ENCODE results near the gene GDPD2.
"Not testable (repeated sequence)": the region's sequence is repeated elsewhere in the genome, so short reads cannot be mapped to it uniquely, and the experiment has no call there.

The GDPD2 gene, protein sequence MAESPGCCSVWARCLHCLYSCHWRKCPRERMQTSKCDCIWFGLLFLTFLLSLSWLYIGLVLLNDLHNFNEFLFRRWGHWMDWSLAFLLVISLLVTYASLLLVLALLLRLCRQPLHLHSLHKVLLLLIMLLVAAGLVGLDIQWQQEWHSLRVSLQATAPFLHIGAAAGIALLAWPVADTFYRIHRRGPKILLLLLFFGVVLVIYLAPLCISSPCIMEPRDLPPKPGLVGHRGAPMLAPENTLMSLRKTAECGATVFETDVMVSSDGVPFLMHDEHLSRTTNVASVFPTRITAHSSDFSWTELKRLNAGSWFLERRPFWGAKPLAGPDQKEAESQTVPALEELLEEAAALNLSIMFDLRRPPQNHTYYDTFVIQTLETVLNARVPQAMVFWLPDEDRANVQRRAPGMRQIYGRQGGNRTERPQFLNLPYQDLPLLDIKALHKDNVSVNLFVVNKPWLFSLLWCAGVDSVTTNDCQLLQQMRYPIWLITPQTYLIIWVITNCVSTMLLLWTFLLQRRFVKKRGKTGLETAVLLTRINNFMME

DNA sequence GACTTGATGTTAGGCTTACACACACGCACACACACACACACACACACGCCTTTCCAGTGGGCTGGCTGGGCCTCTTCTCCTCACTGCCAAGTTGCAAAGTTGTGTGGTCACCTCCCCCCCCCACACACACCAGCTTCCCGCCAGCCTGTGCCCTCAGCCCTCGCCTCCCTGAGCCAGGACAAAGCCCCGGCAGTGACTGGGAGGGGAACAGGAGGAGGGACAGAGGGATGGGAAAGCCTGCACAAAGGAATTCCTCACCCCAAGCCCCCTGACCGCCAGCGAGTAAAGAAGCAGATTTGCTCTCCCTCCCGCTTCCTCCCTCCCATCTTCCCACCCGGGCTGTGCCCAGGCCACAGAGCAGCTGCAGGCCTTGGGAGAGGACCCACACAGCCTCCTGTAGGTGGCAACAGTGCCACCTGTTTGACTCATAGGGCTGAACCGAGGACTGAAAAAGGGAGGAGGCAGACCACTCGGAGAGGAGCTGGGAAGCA is at the start of gene GDPD2:
Gene GDPD2 (plus strand): TSS at position 464 of the 491 bp plus-strand sequence. CDS start 1,671 bp downstream, outside the sequence.
- DNase-seq, result no peak

DNA sequence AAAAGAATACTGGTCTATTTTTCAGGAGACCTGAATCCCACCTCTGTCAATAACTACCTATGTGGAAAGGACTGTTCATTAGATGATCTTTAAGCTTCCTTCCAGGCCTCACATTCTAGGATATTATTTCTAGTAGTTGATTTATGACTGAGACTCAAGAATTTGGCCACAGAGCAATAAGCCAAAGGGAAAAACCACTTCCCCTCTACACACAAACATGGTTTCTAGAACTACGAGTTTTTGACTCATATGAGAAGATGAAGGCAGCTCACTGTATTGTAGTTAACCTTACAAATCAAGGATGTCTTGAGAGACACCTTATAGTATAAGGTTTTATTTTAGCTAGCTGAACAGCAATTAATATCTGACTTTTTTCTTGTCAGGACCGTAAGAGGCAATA is 36.9 kb upstream of the GDPD2 start:
- DNase-seq, result no peak

- no peak for DNase-seq
Measured at GRCh38 chrX:70398899-70399298, 24.2 kb upstream of the GDPD2 start.

GRCh38 chrX:70400181-70400580 is 22.9 kb upstream of the GDPD2 start:
- not testable (repeated sequence) for DNase-seq

- no peak for DNase-seq
Measured at GRCh38 chrX:70402721-70403120, 20.4 kb upstream of the GDPD2 start.

DNA sequence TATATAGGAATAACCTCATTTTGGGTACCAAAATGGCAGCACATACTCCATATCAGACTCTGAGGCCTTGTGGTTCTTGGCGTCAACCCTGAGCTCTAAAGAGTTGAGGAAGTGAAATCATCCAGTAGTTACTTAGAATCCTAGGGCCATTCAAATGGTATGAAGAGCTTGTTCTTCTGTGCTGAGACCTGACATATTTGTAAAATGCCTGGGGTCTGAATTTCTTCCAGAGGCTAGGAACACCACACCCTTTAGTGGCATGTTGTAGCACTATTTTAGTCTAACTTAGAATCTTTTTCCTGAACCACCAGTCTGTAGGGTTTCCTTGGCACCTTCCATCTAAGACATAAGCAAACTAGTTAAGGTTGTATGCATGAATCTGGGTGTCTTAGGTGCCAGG is 18.1 kb upstream of the GDPD2 start:
- no peak for DNase-seq

DNA sequence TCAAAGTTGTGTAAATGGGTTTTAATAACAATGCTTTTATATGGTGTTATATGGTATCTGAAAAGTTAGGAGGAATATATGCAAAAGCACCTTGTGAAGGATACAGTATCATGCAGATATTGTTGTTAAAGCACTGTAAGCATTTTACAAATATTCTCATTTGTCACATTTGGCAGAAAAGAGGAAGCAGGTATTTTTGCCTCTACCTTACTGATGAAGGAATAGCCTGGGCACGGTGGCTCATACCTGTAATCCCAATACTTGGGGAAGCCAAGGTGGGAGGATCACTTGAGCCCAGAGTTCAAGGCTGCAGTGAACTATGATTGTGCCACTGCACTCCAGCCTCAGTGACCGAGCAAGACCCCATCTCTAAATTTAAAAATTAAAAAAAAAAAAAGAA is 12.2 kb upstream of the GDPD2 start:
- no peak for DNase-seq

GRCh38 chrX:70411475-70411874 is 11.6 kb upstream of the GDPD2 start:
- no peak for DNase-seq

GRCh38 chrX:70421618-70422017 is 1.5 kb upstream of the GDPD2 start:
- DNase-seq, result no peak

GRCh38 chrX:70423936-70424675 is 992 bp downstream of the GDPD2 start:
- no peak for DNase-seq

- no peak for DNase-seq
Measured at GRCh38 chrX:70424801-70425200, 1.7 kb downstream of the GDPD2 start.

DNA sequence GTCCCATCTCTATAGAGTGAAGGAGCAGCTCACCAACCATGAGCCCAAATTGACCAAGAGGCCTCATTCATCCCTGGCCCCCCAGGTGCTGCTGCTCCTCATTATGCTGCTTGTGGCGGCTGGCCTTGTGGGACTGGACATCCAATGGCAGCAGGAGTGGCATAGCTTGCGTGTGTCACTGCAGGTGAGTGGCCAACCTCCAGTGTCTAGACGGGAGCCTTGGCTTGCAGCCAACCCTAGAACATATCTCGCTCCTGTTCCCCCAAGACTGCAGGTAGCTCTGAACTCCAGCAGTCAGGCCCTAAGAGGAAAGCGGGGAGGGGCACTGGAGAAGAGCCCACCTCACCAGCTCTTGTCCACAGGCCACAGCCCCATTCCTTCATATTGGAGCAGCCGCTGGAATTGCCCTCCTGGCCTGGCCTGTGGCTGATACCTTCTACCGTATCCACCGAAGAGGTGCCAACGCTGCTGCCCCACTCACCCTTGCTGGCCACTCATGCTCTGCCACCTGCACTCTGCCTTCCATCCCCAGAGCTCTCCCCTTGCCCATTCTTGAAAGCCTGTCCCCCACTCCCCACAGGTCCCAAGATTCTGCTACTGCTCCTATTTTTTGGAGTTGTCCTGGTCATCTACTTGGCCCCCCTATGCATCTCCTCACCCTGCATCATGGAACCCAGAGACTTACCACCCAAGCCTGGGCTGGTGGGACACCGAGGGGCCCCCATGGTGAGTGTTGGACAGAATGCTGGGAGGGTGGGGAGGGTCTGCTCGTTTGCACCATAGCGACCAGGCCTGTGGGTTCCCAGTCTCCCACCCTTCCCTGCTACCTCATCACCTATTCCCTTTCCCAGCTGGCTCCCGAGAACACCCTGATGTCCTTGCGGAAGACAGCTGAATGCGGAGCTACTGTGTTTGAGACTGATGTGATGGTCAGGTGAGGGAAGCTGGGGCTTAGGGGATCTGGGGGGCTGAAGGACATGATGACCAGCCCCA is 3.5 kb downstream of the GDPD2 start:
- no peak for DNase-seq

GRCh38 chrX:70427365-70427764 is 4.3 kb downstream of the GDPD2 start:
- no peak for DNase-seq

GRCh38 chrX:70429759-70430158 is 6.6 kb downstream of the GDPD2 start:
- DNase-seq, result no peak

DNA sequence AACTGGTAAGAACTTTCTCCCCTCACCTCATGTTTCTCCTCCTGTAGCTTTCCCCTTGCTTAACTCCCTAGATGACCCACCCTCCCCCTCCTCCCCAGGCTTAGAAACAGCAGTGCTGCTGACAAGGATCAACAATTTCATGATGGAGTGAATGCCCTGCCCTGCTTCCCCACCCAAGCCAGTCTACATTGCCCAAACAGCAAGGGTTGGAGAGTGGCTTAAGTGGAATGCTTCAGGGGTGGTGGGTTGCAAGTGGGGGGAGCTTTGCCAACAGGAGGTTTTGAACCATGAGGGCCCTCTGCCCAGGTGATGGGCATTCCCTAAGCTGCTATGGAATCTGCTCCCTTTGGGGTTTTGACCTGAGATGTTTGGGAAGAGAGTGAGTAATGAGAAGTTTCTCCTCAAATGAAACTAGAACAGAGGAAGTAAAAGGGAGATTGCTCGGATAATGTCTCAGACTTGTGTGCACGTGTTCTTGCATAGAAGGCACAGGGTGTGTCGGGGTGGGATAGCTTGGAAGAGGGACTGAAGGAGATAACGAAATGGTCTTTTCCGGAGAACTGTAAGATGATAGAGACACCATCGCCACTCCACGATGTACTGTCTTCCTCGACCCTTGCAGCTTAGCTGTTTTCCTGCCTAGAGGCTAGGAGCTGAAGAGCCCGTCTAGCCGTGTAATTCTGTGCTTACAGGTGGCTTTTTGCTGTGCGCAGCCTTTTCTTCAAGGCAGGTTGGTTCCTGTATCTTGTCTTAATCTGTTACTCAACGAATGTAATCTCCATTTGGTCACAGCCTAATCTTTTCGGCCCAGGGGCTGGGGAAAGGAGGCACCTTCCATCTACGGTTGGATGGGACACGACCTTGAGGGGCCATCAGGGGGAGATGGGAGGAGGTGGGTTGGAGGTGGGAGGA is 10.1 kb downstream of the GDPD2 start:
- DNase-seq, result no peak

DNA sequence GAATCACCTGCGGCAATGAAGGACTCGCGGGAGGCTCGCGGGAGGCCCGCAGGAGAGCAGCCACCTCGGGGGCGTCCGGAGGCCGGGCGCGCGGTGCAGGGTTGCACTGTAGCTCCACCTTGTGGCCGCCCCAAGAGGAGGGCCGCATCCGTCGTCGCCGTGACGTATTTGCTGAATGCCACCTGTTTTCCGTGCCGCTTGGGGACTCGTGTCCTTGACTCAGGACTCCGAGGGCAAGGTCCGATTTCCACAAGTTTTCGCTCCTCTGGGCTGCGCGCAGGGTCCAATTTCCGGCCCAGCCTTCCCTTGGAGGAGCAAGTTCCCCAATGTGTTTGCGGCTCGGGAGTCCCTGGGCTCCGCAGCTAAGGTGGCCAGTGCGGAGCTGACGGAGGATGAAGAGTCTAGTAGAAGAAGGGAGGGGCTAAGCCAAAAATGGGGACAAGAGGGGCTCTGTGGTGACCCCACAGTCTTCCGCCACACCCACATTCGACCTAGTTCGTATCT is 10.8 kb downstream of the GDPD2 start:
- DNase-seq, result peak; percentile 79

DNA sequence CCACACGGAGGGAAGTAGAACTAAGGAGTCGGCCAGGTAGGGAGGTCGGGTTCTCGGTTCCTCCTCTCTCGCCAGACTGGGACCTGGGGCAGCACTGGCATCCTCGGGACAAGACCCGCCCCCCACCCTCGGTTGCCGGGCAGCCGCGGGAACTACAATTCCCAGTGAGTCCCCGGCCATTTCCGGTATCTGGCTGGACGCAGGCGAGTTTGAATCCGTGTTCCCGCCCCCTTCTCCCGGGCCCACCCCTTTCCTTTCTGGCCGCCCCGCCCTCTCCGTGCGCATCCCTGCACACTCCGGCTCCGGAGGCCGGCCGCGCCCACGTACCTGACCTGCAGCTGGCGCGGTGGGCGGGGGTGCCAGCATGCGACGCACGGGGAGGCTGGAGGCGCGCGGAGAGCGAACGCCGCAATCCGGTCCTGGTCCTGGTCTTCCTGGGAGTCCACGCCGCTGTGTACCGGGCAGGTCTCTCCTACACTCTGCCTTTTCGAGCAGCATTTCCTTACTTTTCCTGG is 11.3 kb downstream of the GDPD2 start:
- peak; percentile 74 for DNase-seq

GRCh38 chrX:70434914-70435586 is 11.9 kb downstream of the GDPD2 start:
- DNase-seq, result peak; percentile 41

GRCh38 chrX:70436343-70436742 is 13.2 kb downstream of the GDPD2 start:
- DNase-seq, result no peak

- DNase-seq, result no peak
Measured at GRCh38 chrX:70437011-70437410, 13.9 kb downstream of the GDPD2 start.

Data from CD4-positive, alpha-beta T cell treated with Interleukin-15 for 1 hour (primary cell).